GM21528 (cell line): ENCODE measurements around the gene CHST10.
"Not testable (repeated sequence)": the region's sequence is repeated elsewhere in the genome, so short reads cannot be mapped to it uniquely, and the experiment has no call there.

Experiments used
- ATAC-seq: cut with Tn5 transposase; IDR thresholded peaks from one replicate; pipeline ENCODE4 v1.9.1; 2021; ENCODE audit warnings: mild to moderate bottlenecking, moderate library complexity; ENCODE audit not compliant: unreplicated experiment, low FRiP score

Gene CHST10

DNA sequence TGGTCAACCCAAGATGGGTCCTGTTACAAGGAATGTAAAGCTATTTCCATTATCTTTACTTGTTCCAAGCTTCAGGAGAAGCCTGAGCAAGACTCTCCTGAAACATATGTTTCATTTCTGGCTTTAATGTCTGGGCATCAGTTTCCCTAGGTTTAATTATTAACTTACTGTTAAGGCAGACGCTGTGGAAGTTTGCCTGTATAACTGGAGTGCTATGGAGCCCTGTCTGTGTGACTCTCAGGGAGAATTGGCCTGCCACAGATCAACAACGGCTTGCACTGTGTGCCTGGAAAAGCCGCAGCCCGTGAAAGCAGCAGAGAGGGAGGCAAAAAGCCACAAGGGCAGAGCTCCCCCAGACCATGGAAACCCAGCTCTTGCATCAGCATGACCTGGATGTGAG is 73.0 kb downstream of the CHST10 start:
- ATAC-seq: no peak

- ATAC-seq: not testable (repeated sequence)
These were observed 75.0 kb downstream of the CHST10 start for GRCh38 chr2:100342466-100342865.
